Activated naive CD4-positive, alpha-beta T cell treated with anti-CD3 and anti-CD28 coated beads, Interleukin-2, amount 10 ng/mL, durations not matched to agents 7 days and 5 days (primary cell): ENCODE measurements around the gene EIF3L.

ENCODE experiments used
- CTCF ChIA-PET: fragments of 350-600 bp; sonication (Branson Sonifier 250); formaldehyde crosslinking; loops from one replicate; lab custom pipeline; 2021; ENCODE audit warnings: antibody characterized with exemption; lab: Charles Lee
- DNase-seq: peaks from one replicate; pipeline ENCODE4 v3.0.0-alpha.2; 2020
- H3K27ac Mint-ChIP-seq: one replicate; pipeline ENCODE4 v1.8.0; 2021; ENCODE audit warnings: mild to moderate bottlenecking, moderate library complexity, mixed read lengths
- H3K27me3 Mint-ChIP-seq: one replicate; pipeline ENCODE4 v1.8.0; 2021; ENCODE audit warnings: mild to moderate bottlenecking, mixed read lengths
- H3K36me3 Mint-ChIP-seq: one replicate; pipeline ENCODE4 v1.8.0; 2021; ENCODE audit warnings: mixed read lengths
- H3K4me1 Mint-ChIP-seq: one replicate; pipeline ENCODE4 v1.8.0; 2021; ENCODE audit warnings: mixed read lengths
- H3K4me3 Mint-ChIP-seq: one replicate; pipeline ENCODE4 v1.8.0; 2021; ENCODE audit warnings: mild to moderate bottlenecking, moderate library complexity, mixed read lengths
- H3K9me3 Mint-ChIP-seq: one replicate; pipeline ENCODE4 v1.8.0; 2021; ENCODE audit warnings: mixed read lengths

EIF3L gene

DNA sequence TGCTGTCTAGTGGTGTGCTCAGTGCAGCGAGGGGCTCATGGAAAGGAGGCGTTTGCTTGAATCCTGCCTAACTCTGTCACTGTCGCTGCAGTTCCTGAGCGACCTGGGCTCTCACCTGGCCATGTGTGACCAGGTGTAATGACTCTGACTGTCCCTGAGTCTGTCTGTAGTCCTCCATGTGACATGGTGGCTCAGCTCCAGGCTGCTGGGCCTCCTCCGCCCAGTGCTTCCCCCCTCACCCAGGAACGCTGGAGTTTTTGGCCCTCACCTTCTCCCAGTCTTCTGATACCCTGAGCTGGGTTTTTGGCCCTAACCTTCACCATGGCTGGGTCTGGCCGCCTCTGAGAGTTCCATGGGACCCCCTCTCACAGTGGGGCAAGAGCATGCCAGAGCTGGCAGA, 77.1 kb downstream of the EIF3L start:
- Mint-ChIP-seq H3K27ac (no peak overlapping the region), H3K36me3 (peaks cover 5% of the 10 kb centered on the region), H3K4me1 (peaks cover 4% of the 10 kb centered on the region), H3K4me3 (no peak overlapping the region), H3K27me3 (no peaks in the 10 kb centered on the region), H3K9me3 (no peaks in the 10 kb centered on the region)
- DNase-seq, result no peak
- CTCF ChIA-PET, result no interaction called here

DNA sequence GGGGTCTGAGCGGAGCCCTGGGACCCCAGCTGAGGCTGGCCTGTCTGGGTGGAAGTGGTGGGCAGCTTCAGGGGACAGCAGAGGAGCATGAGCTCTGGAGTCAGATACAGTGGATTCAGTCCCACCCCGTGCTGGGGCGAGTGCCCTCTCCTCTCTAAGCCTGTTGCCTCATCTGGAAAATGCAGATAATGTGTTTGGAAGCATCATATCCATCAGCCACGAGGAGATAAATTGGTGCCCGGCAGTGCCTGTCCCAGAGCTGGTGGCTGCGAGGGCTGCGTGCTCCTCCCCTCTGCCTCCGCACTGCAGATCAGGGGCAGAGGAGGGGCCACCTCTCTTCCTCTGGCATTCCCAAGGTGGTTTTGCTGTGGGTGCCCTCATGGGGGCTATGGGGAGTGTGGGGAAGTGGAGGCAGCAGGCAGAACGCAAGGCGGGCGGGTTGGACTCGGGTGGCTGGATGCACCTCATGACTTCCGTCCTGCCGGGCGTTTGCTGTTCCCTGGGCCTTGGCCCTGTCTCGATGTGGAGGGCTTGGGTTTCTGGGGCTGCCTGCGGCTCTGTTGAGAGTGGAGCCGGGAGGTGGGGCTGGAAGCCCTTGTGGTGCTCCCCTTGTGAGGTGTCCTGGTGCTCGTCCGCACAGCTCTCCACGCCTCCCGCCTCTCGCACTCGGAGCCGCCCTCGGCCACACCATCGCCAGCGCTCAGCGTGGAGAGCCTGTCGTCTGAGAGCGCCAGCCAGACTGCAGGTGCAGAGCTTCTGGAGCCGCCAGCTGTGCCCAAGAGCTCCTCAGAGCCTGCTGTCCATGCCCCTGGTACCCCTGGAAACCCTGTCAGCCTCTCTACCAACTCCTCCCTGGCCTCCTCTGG, 77.8 kb downstream of the EIF3L start:
- CTCF ChIA-PET, result no interaction called here
- peaks cover 4% of the 10 kb centered on the region for H3K4me1 Mint-ChIP-seq
- no peak overlapping the region for H3K4me3 Mint-ChIP-seq
- no peak overlapping the region for H3K27ac Mint-ChIP-seq
- H3K36me3 Mint-ChIP-seq, result peaks cover 4% of the 10 kb centered on the region
- no peaks in the 10 kb centered on the region for H3K27me3 Mint-ChIP-seq
- DNase-seq, result no peak
- H3K9me3 Mint-ChIP-seq, result no peaks in the 10 kb centered on the region

DNA sequence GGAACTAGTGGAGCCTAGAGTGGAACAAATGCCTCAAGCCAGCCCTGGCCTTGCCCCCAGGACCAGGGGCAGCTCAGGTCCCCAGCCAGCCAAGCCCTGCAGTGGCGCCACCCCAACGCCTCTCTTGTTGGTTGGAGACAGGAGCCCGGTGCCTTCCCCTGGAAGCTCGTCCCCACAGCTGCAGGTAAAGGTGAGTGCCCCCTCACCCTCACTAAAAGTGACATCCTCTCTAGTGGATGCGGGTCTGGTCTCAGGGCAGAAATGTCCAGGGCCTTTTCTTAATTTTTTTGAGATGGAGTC, 78.4 kb downstream of the EIF3L start:
- Mint-ChIP-seq H3K9me3 (no peaks in the 10 kb centered on the region), H3K27me3 (no peaks in the 10 kb centered on the region), H3K27ac (no peak overlapping the region), H3K36me3 (peaks cover 4% of the 10 kb centered on the region), H3K4me1 (peaks cover 4% of the 10 kb centered on the region), H3K4me3 (no peak overlapping the region)
- DNase-seq, result no peak
- CTCF ChIA-PET, result no interaction called here

DNA sequence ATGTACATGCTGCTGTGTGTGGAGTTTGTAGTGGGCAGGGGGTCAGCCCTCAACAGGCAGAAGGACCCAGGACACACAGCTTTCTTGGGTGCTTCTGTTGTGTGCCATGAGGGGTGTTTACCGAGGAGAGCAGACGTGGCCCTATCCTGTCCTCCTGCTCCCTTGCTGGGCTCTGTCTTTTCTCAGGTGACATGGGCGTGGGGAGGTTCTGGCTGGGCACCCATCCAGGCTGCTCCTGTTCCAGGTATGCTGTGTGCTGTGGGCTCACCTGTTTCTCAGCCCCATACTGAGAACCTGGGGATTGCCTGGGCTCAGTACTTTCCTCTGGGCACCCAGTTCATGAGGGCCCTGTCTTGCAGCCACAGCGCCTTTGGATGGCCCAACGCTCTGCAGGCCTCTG, 80.2 kb downstream of the EIF3L start:
- Mint-ChIP-seq H3K36me3 (peaks cover 6% of the 10 kb centered on the region), H3K9me3 (no peaks in the 10 kb centered on the region), H3K27ac (no peak overlapping the region), H3K4me1 (peaks cover 17% of the 10 kb centered on the region), H3K27me3 (no peaks in the 10 kb centered on the region), H3K4me3 (no peak overlapping the region)
- DNase-seq, result no peak
- CTCF ChIA-PET, result interaction anchor here (2.3 kb wide), 1 partner anchor 111 kb away, joined by 8 read pairs; no protein-coding TSS in a partner anchor

GRCh38 chr22:37930270-37930951, 81.2 kb downstream of the EIF3L start:
- Mint-ChIP-seq H3K4me3 (no peak overlapping the region), H3K27me3 (no peaks in the 10 kb centered on the region), H3K9me3 (no peaks in the 10 kb centered on the region), H3K4me1 (peaks cover 17% of the 10 kb centered on the region), H3K27ac (no peak overlapping the region), H3K36me3 (peaks cover 6% of the 10 kb centered on the region)
- DNase-seq, result peak; percentile 45
- CTCF ChIA-PET, result interaction anchor here (1.1 to 3.6 kb wide), 4 partner anchors 25 to 323 kb away, joined by 3 to 18 read pairs (median 6); partner anchors contain the start of gene MICALL1

DNA sequence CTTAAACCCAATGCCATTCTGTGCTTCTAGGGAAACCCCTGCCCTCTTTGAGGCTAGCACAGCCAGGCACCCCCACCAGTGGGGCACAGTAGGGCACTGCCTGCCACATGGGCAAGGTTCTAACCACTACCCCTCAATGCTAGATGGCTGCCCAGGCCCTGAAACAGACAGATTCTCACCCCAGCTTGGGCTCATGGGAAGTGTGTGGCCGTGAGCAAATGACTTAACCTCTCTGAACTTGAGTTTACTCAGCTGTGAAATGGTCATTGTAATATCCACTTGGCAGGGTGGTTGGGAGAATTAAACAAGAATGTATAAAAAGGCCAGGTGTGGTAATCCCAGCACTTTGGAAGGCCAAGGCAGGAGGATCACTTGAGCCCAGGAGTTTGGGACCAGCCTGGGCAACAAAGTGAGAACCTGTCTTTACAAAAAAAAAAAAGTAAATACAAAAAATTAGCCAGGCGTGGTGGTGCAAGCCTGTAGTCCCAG, 81.8 kb downstream of the EIF3L start:
- Mint-ChIP-seq H3K27ac (no peak overlapping the region), H3K27me3 (no peaks in the 10 kb centered on the region)

DNA sequence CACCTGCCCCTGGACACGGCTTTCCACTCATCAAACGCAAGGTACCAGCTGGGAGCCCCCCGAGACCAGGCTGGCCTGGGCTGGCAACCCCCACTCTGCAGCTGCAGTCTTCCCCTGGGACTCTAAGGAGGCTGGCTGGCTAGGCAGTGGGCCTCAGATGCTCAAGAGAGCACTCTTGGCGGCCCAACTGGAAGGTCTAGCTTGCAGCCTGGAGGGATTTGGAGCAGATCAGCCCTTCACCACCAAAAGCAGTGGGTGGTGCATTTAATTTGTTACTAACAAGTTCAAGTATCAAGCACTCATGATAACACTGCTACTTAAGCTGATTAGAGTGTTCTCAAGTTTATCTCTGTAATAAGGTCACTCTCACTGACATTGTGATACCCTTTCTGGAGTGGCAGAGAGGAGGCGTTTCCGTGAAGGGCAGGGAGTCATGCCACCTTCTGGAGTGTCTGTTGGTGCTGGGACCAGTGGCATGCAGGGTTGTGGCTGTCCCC, 82.7 kb downstream of the EIF3L start:
- Mint-ChIP-seq H3K27me3 (no peaks in the 10 kb centered on the region), H3K9me3 (no peaks in the 10 kb centered on the region), H3K36me3 (peaks cover 8% of the 10 kb centered on the region), H3K27ac (no peak overlapping the region), H3K4me3 (no peak overlapping the region), H3K4me1 (peaks cover 17% of the 10 kb centered on the region)
- CTCF ChIA-PET, result interaction anchor here (1.1 to 4.3 kb wide), 6 partner anchors 26 to 324 kb away, joined by 3 to 33 read pairs (median 12); partner anchors contain the start of gene MICALL1
- no peak for DNase-seq

More for the DNA sequence above, 81.8 kb downstream of the EIF3L start:
- H3K4me3 Mint-ChIP-seq, result no peak overlapping the region
- DNase-seq, result no peak
- H3K9me3 Mint-ChIP-seq, result no peaks in the 10 kb centered on the region
- peaks cover 6% of the 10 kb centered on the region for H3K36me3 Mint-ChIP-seq
- CTCF ChIA-PET, result interaction anchor here (1.1 to 3.6 kb wide), 5 partner anchors 25 to 323 kb away, joined by 3 to 18 read pairs (median 7); partner anchors contain the start of gene MICALL1
- H3K4me1 Mint-ChIP-seq, result peaks cover 17% of the 10 kb centered on the region

GRCh38 chr22:37932401-37932800, 83.2 kb downstream of the EIF3L start:
- Mint-ChIP-seq H3K27ac (no peak overlapping the region), H3K36me3 (peaks cover 9% of the 10 kb centered on the region), H3K27me3 (no peaks in the 10 kb centered on the region), H3K9me3 (no peaks in the 10 kb centered on the region), H3K4me1 (peaks cover 17% of the 10 kb centered on the region), H3K4me3 (no peak overlapping the region)
- CTCF ChIA-PET, result interaction anchor here (0.7 to 4.3 kb wide), 5 partner anchors 27 to 114 kb away, joined by 3 to 33 read pairs (median 18); partner anchors contain the start of gene MICALL1
- no peak for DNase-seq

DNA sequence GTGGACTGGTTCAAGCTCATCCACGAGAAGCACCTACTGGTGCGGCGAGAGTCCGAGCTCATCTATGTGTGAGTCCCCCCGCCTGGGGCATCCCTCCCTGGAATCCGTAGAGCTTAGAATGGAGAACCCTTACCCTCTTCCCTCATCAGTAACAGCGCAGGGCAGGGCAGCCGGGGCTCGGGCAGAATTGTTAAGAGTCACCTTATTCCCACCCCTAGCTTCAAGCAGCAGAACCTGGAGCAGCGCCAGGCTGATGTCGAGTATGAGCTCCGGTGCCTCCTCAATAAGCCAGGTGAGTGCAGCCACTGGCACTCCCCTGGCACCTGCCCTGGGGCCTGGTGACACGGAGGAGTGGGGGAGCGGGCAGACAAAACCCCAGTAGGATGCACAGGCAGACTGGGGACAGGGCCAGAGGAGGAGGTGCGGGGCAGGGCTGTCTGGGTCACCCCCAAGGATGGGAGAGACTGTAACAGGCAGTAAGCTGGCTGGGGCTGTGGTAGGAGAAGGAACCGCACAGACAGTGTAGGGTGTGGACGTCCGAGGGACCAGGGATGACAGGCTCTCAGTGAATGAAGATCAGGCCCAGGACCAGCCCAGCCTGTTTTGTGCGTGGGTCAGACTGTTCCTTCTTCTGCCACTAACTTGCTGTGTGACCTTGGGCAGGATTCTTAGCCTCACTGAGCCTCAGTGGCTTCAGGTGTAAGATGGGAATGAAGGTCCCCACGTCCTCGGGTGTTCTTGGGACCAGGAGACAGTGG, 83.8 kb downstream of the EIF3L start:
- Mint-ChIP-seq H3K9me3 (no peaks in the 10 kb centered on the region), H3K4me1 (peaks cover 17% of the 10 kb centered on the region), H3K36me3 (peaks cover 12% of the 10 kb centered on the region), H3K4me3 (no peak overlapping the region), H3K27ac (no peak overlapping the region), H3K27me3 (no peaks in the 10 kb centered on the region)
- no peak for DNase-seq
- CTCF ChIA-PET, result interaction anchor here (0.6 to 4.3 kb wide), 8 partner anchors 11 to 119 kb away, joined by 3 to 33 read pairs (median 6); partner anchors contain the start of gene MICALL1

DNA sequence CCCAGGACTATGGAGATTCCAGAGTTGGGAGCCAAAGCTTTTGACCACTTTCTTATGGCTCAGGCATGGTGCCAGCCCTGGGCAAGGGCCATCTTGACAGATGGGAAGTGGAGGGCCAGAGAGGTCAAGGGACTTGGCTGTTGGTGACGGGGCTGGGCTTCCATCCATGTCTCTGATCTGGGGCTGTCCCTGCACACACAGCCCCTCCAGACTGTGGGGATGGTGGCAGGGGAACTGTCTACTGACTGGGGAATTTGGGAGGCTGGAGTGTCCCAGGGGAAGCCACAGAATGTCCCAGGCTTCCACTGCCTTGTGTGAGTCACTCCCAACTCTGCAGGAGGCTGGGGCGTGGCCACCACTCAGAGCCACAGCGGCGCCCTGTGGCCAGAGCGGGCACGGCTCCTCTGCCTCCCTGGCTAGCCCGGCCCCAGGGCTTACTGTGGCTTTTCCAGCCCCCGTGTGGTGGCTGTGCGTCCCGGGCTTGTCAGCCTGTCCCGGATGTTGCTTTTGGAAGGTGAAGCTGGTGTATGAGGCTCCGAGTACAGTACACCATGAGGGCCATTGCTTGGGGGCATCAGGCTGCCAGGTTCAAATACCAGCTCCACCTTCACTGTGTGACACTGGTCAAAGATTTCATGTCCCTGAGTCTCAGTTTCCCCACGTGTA, 84.6 kb downstream of the EIF3L start:
- H3K4me1 Mint-ChIP-seq, result peaks cover 17% of the 10 kb centered on the region
- peaks cover 12% of the 10 kb centered on the region for H3K36me3 Mint-ChIP-seq
- peak overlapping the region; percentile 11 for H3K27ac Mint-ChIP-seq
- H3K4me3 Mint-ChIP-seq, result no peak overlapping the region
- peak; percentile 92 for DNase-seq
- no peaks in the 10 kb centered on the region for H3K27me3 Mint-ChIP-seq
- no peaks in the 10 kb centered on the region for H3K9me3 Mint-ChIP-seq
- CTCF ChIA-PET, result interaction anchor here (0.7 to 4.3 kb wide), 16 partner anchors 10 to 119 kb away, joined by 3 to 33 read pairs (median 4); partner anchors contain the start of genes C22orf23 and POLR2F
